Esophagus squamous epithelium (tissue), 4 donors: ENCODE results near the gene ERN1.

ENCODE experiments used
- POLR2A ChIP-seq, 4 donors: fragments of 450-650 bp; IDR thresholded peaks; one replicate each; pipeline ENCODE4 v1.6.1; 2017; ENCODE audit warnings: antibody characterized with exemption in 4 of 4, mild to moderate bottlenecking in 4 of 4, moderate library complexity in 3 of 4
- TF ChIP-seq, protein P1 (sequence below), 6 experiments: fragments of 450-650 bp in 4 of 6; fragments of 200-600 bp in 2 of 6; sonication (generic) in 2 of 6; IDR thresholded peaks; one replicate each; pipeline ENCODE4 v1.5.1; 2016 to 2019; ENCODE audit warnings: antibody characterized with exemption in 6 of 6, mild to moderate bottlenecking in 4 of 6, moderate library complexity in 4 of 6

- TF ChIP-seq, protein P1, sequence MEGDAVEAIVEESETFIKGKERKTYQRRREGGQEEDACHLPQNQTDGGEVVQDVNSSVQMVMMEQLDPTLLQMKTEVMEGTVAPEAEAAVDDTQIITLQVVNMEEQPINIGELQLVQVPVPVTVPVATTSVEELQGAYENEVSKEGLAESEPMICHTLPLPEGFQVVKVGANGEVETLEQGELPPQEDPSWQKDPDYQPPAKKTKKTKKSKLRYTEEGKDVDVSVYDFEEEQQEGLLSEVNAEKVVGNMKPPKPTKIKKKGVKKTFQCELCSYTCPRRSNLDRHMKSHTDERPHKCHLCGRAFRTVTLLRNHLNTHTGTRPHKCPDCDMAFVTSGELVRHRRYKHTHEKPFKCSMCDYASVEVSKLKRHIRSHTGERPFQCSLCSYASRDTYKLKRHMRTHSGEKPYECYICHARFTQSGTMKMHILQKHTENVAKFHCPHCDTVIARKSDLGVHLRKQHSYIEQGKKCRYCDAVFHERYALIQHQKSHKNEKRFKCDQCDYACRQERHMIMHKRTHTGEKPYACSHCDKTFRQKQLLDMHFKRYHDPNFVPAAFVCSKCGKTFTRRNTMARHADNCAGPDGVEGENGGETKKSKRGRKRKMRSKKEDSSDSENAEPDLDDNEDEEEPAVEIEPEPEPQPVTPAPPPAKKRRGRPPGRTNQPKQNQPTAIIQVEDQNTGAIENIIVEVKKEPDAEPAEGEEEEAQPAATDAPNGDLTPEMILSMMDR (IDR thresholded peaks at IDR 0.05): no peak
- TF ChIP-seq POLR2A (IDR thresholded peaks at IDR 0.05): no peak
Observed at GRCh38 chr17:64166876-64167275, 36.9 kb upstream of the ERN1 start.
